Right hindlimb (tissue), 1 donor: ENCODE measurements around the gene PSD4.

Experiments
- DNase-seq: peaks from one replicate; pipeline ENCODE4 v3.0.0-alpha.2; 2018

The PSD4 gene

GRCh38 chr2:113225263-113226259 lies 51.8 kb downstream of the PSD4 start:
- DNase-seq = peak; percentile 70

- no peak for DNase-seq
Measured at GRCh38 chr2:113226462-113226861, 52.7 kb downstream of the PSD4 start.

GRCh38 chr2:113227290-113227689 lies 53.5 kb downstream of the PSD4 start:
- DNase-seq = no peak

GRCh38 chr2:113227698-113228097 lies 53.9 kb downstream of the PSD4 start:
- no peak for DNase-seq

GRCh38 chr2:113228351-113228750 lies 54.6 kb downstream of the PSD4 start:
- DNase-seq = no peak

GRCh38 chr2:113228991-113229716 lies 55.4 kb downstream of the PSD4 start:
- DNase-seq = no peak

- no peak for DNase-seq
Measured at GRCh38 chr2:113229795-113230194, 56.0 kb downstream of the PSD4 start.

GRCh38 chr2:113230531-113230930 lies 56.8 kb downstream of the PSD4 start:
- no peak for DNase-seq

GRCh38 chr2:113231064-113231463 lies 57.3 kb downstream of the PSD4 start:
- DNase-seq = no peak

GRCh38 chr2:113232123-113232522 lies 58.4 kb downstream of the PSD4 start:
- DNase-seq = no peak

- DNase-seq = peak; percentile 50
Measured at GRCh38 chr2:113232740-113233139, 59.0 kb downstream of the PSD4 start.

- DNase-seq = no peak
Measured at GRCh38 chr2:113233593-113234550, 60.1 kb downstream of the PSD4 start.

- DNase-seq = no peak
Measured at GRCh38 chr2:113234721-113235346, 61.1 kb downstream of the PSD4 start.

- DNase-seq = peak; percentile 73
Measured at GRCh38 chr2:113235347-113236226, 61.8 kb downstream of the PSD4 start.

GRCh38 chr2:113236367-113237159 lies 62.8 kb downstream of the PSD4 start:
- DNase-seq = no peak

GRCh38 chr2:113237604-113238160 lies 63.9 kb downstream of the PSD4 start:
- DNase-seq = no peak

- no peak for DNase-seq
Measured at GRCh38 chr2:113238871-113239839, 65.4 kb downstream of the PSD4 start.

GRCh38 chr2:113240150-113240914 lies 66.6 kb downstream of the PSD4 start:
- DNase-seq = peak; percentile 91
